ENCODE results near the gene ZFAND3.
A peak's percentile ranks its signal among the peaks of the same experiment; 100 is the strongest.

ZFAND3 gene

DNA sequence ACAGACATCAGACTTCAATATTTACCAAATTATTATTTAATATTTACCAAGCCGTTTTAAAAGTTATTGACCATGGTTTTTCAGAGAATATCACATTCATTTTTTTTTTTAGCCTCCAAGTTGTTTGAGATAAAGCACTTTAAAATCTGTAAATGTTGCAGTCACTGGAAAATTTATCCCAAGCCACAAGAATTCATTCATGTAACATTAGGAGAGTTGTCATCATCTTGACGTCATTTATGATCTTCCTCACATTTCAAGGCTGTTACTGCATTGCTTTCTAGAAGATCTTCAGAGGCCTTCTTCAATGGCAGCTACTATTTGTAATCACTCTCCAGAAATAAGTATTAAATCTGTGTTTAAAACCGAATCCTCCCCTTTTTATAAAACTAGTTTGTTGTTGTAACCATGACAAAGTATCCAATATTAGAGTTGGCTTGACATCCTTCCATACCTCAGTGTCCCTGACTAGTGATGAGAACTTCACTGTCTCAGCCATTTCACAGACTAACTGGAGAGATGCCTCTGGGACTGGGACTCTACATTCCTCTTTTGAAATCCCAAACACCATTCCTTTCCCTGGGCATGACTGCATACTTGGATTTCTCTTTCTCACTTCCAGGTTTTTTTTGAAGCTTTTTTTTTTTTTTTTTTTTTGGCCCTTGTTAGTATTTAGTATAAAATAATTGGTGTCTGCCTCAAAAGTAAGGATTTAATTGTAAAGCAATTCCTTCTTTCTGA lies 100.1 kb downstream of the ZFAND3 start:
- no peak for DNase-seq
- TF ChIP-seq GATA1 (IDR thresholded peaks at IDR 0.05; ENCODE audit: low read depth, low read length) (no peak), POLR2A (IDR thresholded peaks at IDR 0.05; ENCODE audit: low read length) (no peak)

DNA sequence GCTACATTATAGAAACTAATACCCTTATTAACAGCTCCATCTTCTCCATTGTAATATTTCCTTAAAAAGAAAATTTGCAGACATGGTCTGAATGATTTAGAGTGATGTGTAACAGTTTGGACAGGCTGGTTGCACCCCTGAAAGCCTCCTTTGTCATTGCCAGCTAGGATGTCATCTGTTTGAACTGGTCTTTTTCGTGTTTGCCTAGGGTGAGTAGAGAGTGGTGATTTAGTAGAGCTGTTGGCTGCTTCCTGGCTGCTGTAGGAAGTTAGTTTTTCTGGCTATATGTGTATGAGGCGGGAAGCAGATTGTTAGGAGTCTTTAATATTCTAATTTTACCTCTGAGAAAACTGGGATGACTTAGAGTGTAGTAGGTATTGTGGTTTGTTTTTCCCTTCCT lies 101.1 kb downstream of the ZFAND3 start:
- no peak for DNase-seq
- TF ChIP-seq POLR2A (IDR thresholded peaks at IDR 0.05; ENCODE audit: low read length) (no peak), GATA1 (IDR thresholded peaks at IDR 0.05; ENCODE audit: low read depth, low read length) (no peak)

DNA sequence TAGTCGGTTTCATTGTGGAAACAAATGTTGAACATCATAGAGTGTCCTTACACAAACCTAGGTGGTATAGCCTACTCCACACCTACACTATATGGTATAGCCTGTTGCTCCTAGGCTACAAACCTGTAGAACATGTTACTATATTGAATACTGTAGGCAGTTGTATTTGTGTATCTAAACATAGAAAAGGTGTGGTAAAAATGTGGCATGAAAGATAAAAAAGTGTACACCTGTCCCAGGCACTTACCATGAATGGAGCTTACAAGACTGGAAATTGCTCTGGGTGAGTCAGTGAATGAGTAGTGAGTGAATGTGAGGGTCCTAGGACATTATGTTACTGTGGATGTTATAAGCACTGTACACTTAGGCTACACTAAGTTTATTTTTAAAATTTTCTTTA lies 103.0 kb downstream of the ZFAND3 start:
- TF ChIP-seq POLR2A (IDR thresholded peaks at IDR 0.05; ENCODE audit: low read length) (no peak), GATA1 (IDR thresholded peaks at IDR 0.05; ENCODE audit: low read depth, low read length) (no peak)
- no peak for DNase-seq

DNA sequence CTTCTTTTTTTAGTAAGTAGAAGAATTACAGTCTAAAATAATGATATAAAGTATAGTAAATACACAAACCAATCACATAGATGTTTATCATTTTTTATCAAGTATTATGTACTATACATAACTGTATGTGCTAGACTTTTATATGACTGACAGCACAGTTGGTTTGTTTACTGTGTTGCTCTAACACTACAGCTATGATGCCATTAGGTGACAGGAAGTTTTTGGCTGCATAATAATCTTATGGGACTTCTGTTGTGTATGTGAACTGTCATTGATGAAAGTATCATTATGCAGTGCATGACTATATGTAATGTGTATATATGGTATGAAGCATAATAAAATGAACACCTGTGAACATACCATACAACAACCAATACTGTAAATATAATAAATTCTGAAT lies 104.0 kb downstream of the ZFAND3 start:
- DNase-seq, result no peak

DNA sequence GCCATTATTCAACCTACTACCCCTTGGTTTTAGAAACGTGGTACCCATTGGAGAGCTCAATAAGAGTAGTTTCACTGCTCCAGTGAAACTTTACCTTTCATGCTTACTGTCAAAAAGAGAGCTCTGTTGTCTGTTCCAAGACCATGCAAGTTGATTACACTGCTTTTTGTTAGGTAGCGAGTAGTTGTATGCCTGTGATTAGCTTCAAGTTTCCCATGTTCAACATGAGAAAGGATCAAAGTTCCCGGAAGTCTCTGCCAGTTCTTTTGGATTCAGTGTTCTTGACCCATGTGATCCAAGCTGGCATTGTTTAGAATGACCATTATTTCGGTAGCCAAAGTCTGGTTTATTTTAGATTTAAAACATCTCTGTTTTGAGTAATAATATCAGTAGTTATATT lies 107.1 kb downstream of the ZFAND3 start:
- TF ChIP-seq POLR2A (IDR thresholded peaks at IDR 0.05; ENCODE audit: low read length) (no peak), GATA1 (IDR thresholded peaks at IDR 0.05; ENCODE audit: low read depth, low read length) (no peak)

More for the DNA sequence above, 104.0 kb downstream of the ZFAND3 start:
- no peak for TF ChIP-seq GATA1 (IDR thresholded peaks at IDR 0.05; ENCODE audit: low read depth, low read length)
- no peak for TF ChIP-seq POLR2A (IDR thresholded peaks at IDR 0.05; ENCODE audit: low read length)

DNA sequence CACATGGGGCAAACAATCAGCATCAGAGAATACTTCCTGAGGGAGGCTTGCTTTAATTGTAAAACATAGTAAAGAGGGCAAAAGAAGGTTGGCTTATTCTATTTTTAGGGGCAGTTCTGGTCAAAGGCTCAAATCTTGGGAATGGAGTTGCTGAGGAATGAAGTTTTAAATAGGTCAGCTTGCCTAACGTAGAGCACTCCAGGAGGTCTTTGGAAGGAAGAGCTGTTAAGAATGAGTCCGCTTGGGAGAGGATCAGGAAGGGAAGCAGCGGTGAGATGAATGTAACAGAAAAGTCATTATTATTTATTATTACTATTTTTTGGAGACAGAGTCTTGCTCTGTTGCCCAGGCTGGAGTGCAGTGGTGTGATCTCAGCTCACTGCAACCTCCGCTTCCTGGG lies 108.7 kb downstream of the ZFAND3 start:
- no peak for TF ChIP-seq GATA1 (IDR thresholded peaks at IDR 0.05; ENCODE audit: low read depth, low read length)
- TF ChIP-seq POLR2A (IDR thresholded peaks at IDR 0.05; ENCODE audit: low read length), result no peak
- DNase-seq, result no peak

More for the DNA sequence above, 107.1 kb downstream of the ZFAND3 start:
- no peak for DNase-seq

DNA sequence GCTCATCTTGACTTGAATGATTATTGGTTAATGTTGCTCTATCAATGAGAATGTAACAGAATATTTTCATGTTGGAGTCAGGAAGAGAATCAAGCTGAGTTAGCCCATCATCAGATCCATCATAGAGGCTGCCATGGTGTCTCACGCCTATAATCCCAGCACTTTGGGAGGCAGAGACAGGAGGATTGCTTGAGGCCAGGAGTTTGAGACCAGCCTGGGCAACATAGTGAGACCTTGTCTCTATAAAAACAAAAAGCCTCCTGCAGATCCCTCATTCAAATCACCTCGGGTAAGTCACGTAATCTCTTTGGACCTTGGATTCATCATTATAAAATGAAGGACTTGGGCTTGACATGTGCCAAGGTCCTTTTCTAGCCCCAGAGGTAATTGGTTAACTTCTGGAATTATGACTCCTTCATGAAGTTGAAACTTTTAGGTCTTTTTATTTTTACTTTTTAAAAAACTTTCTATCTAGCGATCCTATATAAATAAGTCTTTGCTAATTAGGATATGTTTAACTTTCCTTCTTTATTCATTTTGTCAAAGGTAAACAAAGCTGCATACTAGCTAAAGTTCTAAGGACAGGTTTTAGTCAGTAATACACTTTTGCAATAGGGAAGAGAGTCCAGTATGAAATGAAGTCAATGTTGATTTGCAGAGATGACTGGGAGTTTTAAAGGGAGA lies 110.9 kb downstream of the ZFAND3 start:
- DNase-seq, result no peak
- TF ChIP-seq POLR2A (IDR thresholded peaks at IDR 0.05; ENCODE audit: low read length) (no peak), GATA1 (IDR thresholded peaks at IDR 0.05; ENCODE audit: low read depth, low read length) (no peak)

DNA sequence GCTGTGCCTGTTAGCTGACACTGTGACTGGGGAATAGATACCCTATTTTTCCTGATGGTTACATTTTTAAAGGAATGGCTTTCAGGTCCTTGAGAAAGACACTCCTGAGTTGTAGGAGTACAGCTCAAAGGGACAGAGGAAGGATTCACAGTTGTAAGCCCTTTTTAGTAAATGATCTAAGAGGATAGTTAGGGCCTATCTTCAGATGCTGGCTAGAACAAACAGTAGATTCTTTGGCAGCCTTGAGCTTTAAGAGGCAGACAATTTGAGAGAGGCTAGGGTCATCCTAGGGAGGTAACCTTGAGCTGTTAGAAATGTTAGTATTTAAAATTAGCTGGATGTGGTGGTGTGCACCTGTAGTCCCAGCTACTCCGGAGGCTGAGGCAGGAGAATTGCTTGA lies 111.5 kb downstream of the ZFAND3 start:
- DNase-seq, result no peak
- no peak for TF ChIP-seq POLR2A (IDR thresholded peaks at IDR 0.05; ENCODE audit: low read length)
- no peak for TF ChIP-seq GATA1 (IDR thresholded peaks at IDR 0.05; ENCODE audit: low read depth, low read length)

DNA sequence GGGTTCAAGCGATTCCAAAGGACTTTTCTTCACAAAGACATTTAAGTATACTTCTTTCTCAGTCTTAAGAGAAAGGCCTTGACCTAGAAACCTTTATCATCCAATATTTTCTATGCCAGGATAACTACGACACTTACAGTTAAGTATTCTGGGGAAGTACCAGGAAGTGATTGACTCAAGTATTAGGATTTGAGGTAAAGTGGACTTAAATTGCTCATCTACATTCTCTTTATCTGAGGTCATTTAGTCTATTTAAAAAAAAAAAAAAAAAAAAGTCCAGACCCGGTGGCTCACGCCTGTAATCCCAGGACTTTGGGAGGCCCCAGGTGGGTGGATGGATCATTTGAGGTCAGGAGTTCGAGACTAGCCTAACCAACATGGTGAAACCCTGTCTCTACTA lies 114.7 kb downstream of the ZFAND3 start:
- TF ChIP-seq GATA1 (IDR thresholded peaks at IDR 0.05; ENCODE audit: low read depth, low read length), result no peak
- TF ChIP-seq POLR2A (IDR thresholded peaks at IDR 0.05; ENCODE audit: low read length), result no peak
- no peak for DNase-seq

DNA sequence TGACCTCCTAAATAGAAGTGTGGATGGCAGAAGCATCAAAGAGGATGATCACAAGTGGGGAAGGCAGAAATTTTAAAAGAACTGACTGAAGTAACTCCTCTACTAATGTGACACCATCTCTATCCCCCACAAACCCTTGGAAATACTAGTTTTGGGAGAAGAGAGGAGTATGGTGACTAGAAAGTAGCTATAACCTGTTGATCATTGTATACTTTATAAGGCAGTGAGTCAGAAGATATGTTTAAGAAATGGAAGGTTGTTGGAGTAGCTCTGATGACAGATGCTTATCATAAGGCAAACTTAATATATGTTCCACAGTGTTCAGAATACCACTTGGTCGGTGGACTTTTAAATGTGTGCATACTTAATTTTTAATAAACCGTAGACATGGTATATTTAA lies 116.6 kb downstream of the ZFAND3 start:
- no peak for DNase-seq

DNA sequence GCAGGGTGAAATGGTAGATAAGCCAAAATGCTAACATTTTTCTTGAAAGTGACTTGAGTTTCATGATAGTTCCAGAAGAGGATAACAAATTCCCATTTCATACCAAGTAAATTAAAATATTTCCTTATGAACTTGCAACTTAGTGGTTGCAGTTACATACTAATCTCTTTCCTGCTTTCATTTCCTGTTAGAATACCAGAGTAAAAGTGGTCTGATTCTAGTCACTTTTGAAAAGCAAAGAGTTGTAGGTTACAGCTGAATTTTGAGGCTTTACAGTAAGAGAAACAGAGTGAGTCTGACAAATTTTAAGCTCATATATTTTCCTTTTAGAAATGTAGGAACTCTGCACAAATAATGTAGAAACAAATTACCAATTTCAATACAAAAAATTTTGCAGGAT lies 117.4 kb downstream of the ZFAND3 start:
- DNase-seq, result no peak
- no peak for TF ChIP-seq POLR2A (IDR thresholded peaks at IDR 0.05; ENCODE audit: low read length)
- TF ChIP-seq GATA1 (IDR thresholded peaks at IDR 0.05; ENCODE audit: low read depth, low read length), result no peak

More for the DNA sequence above, 116.6 kb downstream of the ZFAND3 start:
- TF ChIP-seq POLR2A (IDR thresholded peaks at IDR 0.05; ENCODE audit: low read length) (no peak), GATA1 (IDR thresholded peaks at IDR 0.05; ENCODE audit: low read depth, low read length) (no peak)

DNA sequence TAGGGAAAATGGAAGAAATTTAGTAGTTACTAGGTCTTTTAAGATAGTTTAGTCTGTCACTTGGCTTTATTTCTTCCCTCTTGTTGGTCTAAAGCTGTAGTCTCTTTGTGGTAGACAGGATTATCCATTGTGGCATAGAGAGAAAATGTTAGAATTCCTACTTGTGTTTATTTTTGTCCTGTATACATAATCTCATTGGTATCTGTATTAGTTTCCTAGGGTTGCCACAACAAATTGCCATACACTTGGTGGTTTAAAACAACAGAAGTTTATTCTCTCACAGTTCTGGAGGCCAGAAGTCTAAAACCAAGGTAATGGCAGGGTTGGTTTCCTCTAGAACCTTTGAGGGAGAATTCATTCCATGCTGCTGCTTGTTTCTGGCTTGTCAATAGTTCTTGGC lies 119.4 kb downstream of the ZFAND3 start:
- no peak for DNase-seq
- TF ChIP-seq GATA1 (IDR thresholded peaks at IDR 0.05; ENCODE audit: low read depth, low read length), result no peak
- no peak for TF ChIP-seq POLR2A (IDR thresholded peaks at IDR 0.05; ENCODE audit: low read length)

DNA sequence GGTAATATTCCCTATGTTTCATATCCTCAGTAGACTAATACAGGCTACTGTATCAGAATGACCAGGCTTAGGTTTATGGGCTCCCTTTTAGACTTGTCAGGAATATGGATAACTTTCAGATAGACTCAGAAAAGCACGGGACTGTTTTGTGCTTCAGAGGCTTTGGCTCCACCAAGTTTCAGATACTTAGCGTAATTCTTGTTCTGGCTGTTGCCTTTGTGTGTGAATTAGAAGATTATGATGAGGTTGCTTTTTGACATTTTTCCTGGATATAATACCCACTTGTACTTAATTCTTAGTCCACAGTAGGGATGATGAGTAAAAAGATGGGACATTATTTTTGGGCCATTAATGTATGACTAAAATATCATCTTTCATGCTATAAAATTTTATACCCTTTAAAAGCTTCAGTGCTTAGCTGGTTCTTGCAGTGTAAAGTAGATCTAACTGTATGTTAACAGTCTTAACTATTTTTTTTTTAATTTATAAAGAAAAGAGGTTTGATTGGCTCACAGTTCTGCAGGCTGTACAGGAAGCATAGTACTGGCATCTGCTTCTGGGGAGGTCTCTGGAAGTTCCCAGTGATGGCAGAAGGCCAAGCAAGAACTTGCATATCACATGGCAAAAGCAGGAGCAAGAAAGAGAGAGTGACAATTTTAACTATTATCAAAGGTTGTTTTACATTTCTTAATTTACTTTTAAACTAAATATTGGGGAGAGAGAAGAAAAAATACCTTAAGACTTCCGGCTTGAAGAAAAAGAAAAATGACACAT lies 120.7 kb downstream of the ZFAND3 start:
- DNase-seq, result peak in 1 of 2 experiments; percentile 13

DNA sequence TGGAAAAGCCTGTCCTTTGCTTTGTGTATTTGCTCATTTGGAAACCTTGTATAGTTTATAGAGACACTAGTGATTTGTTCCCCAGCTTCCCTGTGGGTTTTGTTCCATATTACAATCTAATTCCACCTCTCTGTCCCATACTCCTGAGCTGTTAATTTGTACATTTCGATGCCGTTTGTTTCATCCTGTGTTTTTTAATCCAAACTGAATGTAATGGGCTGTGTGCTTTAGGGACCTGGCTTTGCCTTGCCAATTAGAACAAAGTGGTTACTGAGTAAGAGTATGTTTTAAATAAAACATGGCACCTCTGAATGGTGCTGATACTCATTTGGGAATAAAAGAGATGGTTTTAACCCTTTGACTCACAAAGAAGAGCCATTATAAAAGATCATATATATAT lies 122.3 kb downstream of the ZFAND3 start:
- DNase-seq, result no peak
- no peak for TF ChIP-seq POLR2A (IDR thresholded peaks at IDR 0.05; ENCODE audit: low read length)
- TF ChIP-seq GATA1 (IDR thresholded peaks at IDR 0.05; ENCODE audit: low read depth, low read length), result no peak

More for the DNA sequence above, 120.7 kb downstream of the ZFAND3 start:
- TF ChIP-seq POLR2A (IDR thresholded peaks at IDR 0.05; ENCODE audit: low read length) (no peak), GATA1 (IDR thresholded peaks at IDR 0.05; ENCODE audit: low read depth, low read length) (no peak)

All from erythroblast (primary cell).